ENCODE measurements around the gene BBS2. TPM values are rescaled to one million over a fixed set of nuclear protein-coding genes. Genes with fewer than 3 reads are reported as not detected.

The BBS2 gene
- total and polyA plus RNA-seq, 9 of the 15 experiments (the other 6 are each of a cell fraction or from before 2014, with no cell fraction given) = 4.2 to 22.7 (median 10.2) TPM

GRCh38 chr16:56450986-56451752, 68.7 kb downstream of the BBS2 start, which contains the start of the genes NUDT21 and OGFOD1 (continued):
- no peak for TF ChIP-seq MTF1 (CRISPR knock-in tag; IDR thresholded peaks at IDR 0.05; ENCODE audit: borderline replicate concordance)
- no peak for TF ChIP-seq POLR3G (IDR thresholded peaks at IDR 0.05; ENCODE audit: extremely low read depth, insufficient read length, insufficient replicate concordance)
- TF ChIP-seq SP1 (CRISPR knock-in tag; IDR thresholded peaks at IDR 0.05) = peak; percentile 79
- TF ChIP-seq NCOA4 (IDR thresholded peaks at IDR 0.05; ENCODE audit: partially characterized antibody) = no peak
- no peak for TF ChIP-seq CCNT2 (IDR thresholded peaks at IDR 0.05; ENCODE audit: borderline replicate concordance, extremely low read depth, insufficient read length, low read depth, low read length)
- peak; percentile 99 for TF ChIP-seq GABPA (tag; conservative IDR thresholded peaks at IDR 0.05; ENCODE audit: low read depth)
- no peak for TF ChIP-seq SPI1 (IDR thresholded peaks at IDR 0.05; ENCODE audit: borderline replicate concordance, low read depth, low read length)
- TF ChIP-seq HDAC6 (IDR thresholded peaks at IDR 0.05; ENCODE audit: low read depth, low read length) = no peak
- TF ChIP-seq ZBTB12 (CRISPR knock-in tag; IDR thresholded peaks at IDR 0.05) = peak; percentile 33; the same call in 1 of the 2 replicates
- TF ChIP-seq ZKSCAN1 (IDR thresholded peaks at IDR 0.05; ENCODE audit: low read depth, low read length) = no peak
- peak; percentile 57 for TF ChIP-seq PHF20 (IDR thresholded peaks at IDR 0.05; ENCODE audit: partially characterized antibody)
- peak; percentile 72 for TF ChIP-seq POLR2B (IDR thresholded peaks at IDR 0.05; ENCODE audit: low read depth, partially characterized antibody)
- no peak; the same call in 1 of the 2 replicates for TF ChIP-seq FOXP1 (CRISPR knock-in tag; IDR thresholded peaks at IDR 0.05)
- no peak for TF ChIP-seq CHCHD3 (CRISPR knock-in tag; IDR thresholded peaks at IDR 0.05)
- peak; percentile 75 for TF ChIP-seq CHD2 (IDR thresholded peaks at IDR 0.05; ENCODE audit: low read depth, low read length)
- TF ChIP-seq HNRNPH1 (optimal IDR thresholded peaks at IDR 0.05; ENCODE audit: low read depth, low read length) = no peak
- TF ChIP-seq ZNF165 (CRISPR knock-in tag; IDR thresholded peaks at IDR 0.05; ENCODE audit: borderline replicate concordance) = peak; percentile 20; the same call in 1 of the 2 replicates
- TF ChIP-seq KLF10 (CRISPR knock-in tag; IDR thresholded peaks at IDR 0.05) = no peak
- TF ChIP-seq ZNF197 (CRISPR knock-in tag; IDR thresholded peaks at IDR 0.05; ENCODE audit: low read depth) = no peak
- TF ChIP-seq CXXC5 (CRISPR knock-in tag; IDR thresholded peaks at IDR 0.05) = peak; percentile 78
- TF ChIP-seq SIN3B (IDR thresholded peaks at IDR 0.05; ENCODE audit: low read depth) = peak; percentile 78
- peak; percentile 48 for TF ChIP-seq ETV1 (tag; conservative IDR thresholded peaks at IDR 0.05; ENCODE audit: low read depth)
- peak; percentile 16; the same call in 1 of the 2 replicates for TF ChIP-seq SMARCC2 (IDR thresholded peaks at IDR 0.05; ENCODE audit: low read depth)
- peak; percentile 8; the same call in 1 of the 2 replicates for TF ChIP-seq BHLHE40 (IDR thresholded peaks at IDR 0.05; ENCODE audit: low read length)
- TF ChIP-seq CC2D1A (IDR thresholded peaks at IDR 0.05) = no peak
- TF ChIP-seq ZNF668 (CRISPR knock-in tag; IDR thresholded peaks at IDR 0.05) = no peak
- 0 out of 2 replicates have a peak, but pooled peaks have one; percentile 24 for TF ChIP-seq CEBPB (tag; IDR thresholded peaks at IDR 0.05)

All from K562 (cell line).